Left ventricle myocardium inferior (tissue), 1 donor: ENCODE data around the gene FGD4. TPM values are rescaled to one million over a fixed set of nuclear protein-coding genes. Genes with fewer than 3 reads are reported as not detected.
"Not testable (repeated sequence)": the region's sequence is repeated elsewhere in the genome, so short reads cannot be mapped to it uniquely, and the experiment has no call there.

Source experiments
- DNase-seq: peaks from one replicate; pipeline ENCODE4 v3.0.0-alpha.2; 2020
- H3K27ac ChIP-seq: fragments of 200-600 bp; replicated peaks from 2 replicates; pipeline ENCODE4 v1.8.0; 2021
- H3K27me3 ChIP-seq: fragments of 200-600 bp; 2 replicates; pipeline ENCODE4 v1.8.0; 2021; ENCODE audit warnings: low read depth
- H3K36me3 ChIP-seq: fragments of 200-600 bp; 2 replicates; pipeline ENCODE4 v1.8.0; 2021
- H3K4me1 ChIP-seq: fragments of 200-600 bp; 2 replicates; pipeline ENCODE4 v1.8.0; 2021
- H3K4me3 ChIP-seq: fragments of 200-600 bp; 2 replicates; pipeline ENCODE4 v1.8.0; 2021; ENCODE audit warnings: mild to moderate bottlenecking, moderate library complexity
- H3K9me3 ChIP-seq: fragments of 200-600 bp; replicated peaks from 2 replicates; pipeline ENCODE4 v1.8.0; 2021
- CTCF ChIP-seq: fragments of 200-600 bp; IDR thresholded peaks from 2 replicates; pipeline ENCODE4 v1.8.0; 2021; ENCODE audit warnings: antibody characterized with exemption, mild to moderate bottlenecking, borderline replicate concordance
- intact Hi-C: fragments of 100-400 bp; cut with micrococcal nuclease; formaldehyde crosslinking; loops from one replicate; pipeline ENCODE4 v1.11.0; 2022
- total RNA-seq: library from RNA; stranded (reverse); fragmentation: NEBNext Ultra II Directional; extraction: Animal tissue kit (Norgen Biotek cat#: 25700); gene quantifications from one replicate; pipeline ENCODE4 v1.2.1, GENCODE V29; 2021
- donor health status: DM: no; HTN: yes; CAD: no; lungs with severe emphysema.

Gene FGD4
- total RNA-seq, 1 donor from 2014 or later, result 30.5 TPM

GRCh38 chr12:32509328-32510091 is 110.2 kb downstream of the FGD4 start:
- no peak overlapping the region for H3K27ac ChIP-seq

GRCh38 chr12:32511976-32512375 is 112.6 kb downstream of the FGD4 start:
- H3K4me3 ChIP-seq, H3K27ac ChIP-seq, intact Hi-C loops, H3K36me3 ChIP-seq, H3K9me3 ChIP-seq, DNase-seq, H3K27me3 ChIP-seq: not testable (repeated sequence)
- H3K4me1 ChIP-seq, result peaks cover 67% of the 10 kb centered on the region

More at GRCh38 chr12:32509328-32510091, 110.2 kb downstream of the FGD4 start:
- DNase-seq, result no peak
- Histone ChIP-seq H3K9me3 (no peaks in the 10 kb centered on the region), H3K27me3 (no peaks in the 10 kb centered on the region), H3K4me3 (no peak overlapping the region), H3K4me1 (peaks cover 69% of the 10 kb centered on the region), H3K36me3 (no peaks in the 10 kb centered on the region)
- intact Hi-C loops, result no loop called here
- no peak for TF ChIP-seq CTCF

- intact Hi-C loops, result no loop called here
- no peaks in the 10 kb centered on the region for H3K27me3 ChIP-seq
- H3K27ac ChIP-seq, result no peak overlapping the region
- no peaks in the 10 kb centered on the region for H3K36me3 ChIP-seq
- H3K4me3 ChIP-seq, result no peak overlapping the region
- no peak for DNase-seq
- no peak for TF ChIP-seq CTCF
- no peaks in the 10 kb centered on the region for H3K9me3 ChIP-seq
- peaks cover 67% of the 10 kb centered on the region for H3K4me1 ChIP-seq
Measured at GRCh38 chr12:32512379-32512778, 113.0 kb downstream of the FGD4 start.

- no peak for TF ChIP-seq CTCF
- Histone ChIP-seq H3K36me3 (no peaks in the 10 kb centered on the region), H3K9me3 (no peaks in the 10 kb centered on the region), H3K27me3 (no peaks in the 10 kb centered on the region), H3K4me3 (no peak overlapping the region), H3K4me1 (peaks cover 62% of the 10 kb centered on the region), H3K27ac (no peak overlapping the region)
- intact Hi-C loops, result no loop called here
- DNase-seq, result no peak
Measured at GRCh38 chr12:32512910-32513309, 113.6 kb downstream of the FGD4 start.

- TF ChIP-seq CTCF, result no peak
- peaks cover 57% of the 10 kb centered on the region for H3K4me1 ChIP-seq
- no peak overlapping the region for H3K27ac ChIP-seq
- no peaks in the 10 kb centered on the region for H3K36me3 ChIP-seq
- intact Hi-C loops, result no loop called here
- H3K9me3 ChIP-seq, result no peaks in the 10 kb centered on the region
- DNase-seq, result no peak
- no peak overlapping the region for H3K4me3 ChIP-seq
- no peaks in the 10 kb centered on the region for H3K27me3 ChIP-seq
Measured at GRCh38 chr12:32515137-32515873, 115.9 kb downstream of the FGD4 start.

- intact Hi-C loops, result no loop called here
- H3K36me3 ChIP-seq, result no peaks in the 10 kb centered on the region
- no peak for TF ChIP-seq CTCF
- DNase-seq, result no peak
- H3K4me3 ChIP-seq, result no peak overlapping the region
- no peaks in the 10 kb centered on the region for H3K9me3 ChIP-seq
- H3K27ac ChIP-seq, result no peak overlapping the region
- H3K27me3 ChIP-seq, result no peaks in the 10 kb centered on the region
- H3K4me1 ChIP-seq, result peaks cover 58% of the 10 kb centered on the region
Measured at GRCh38 chr12:32516230-32516629, 116.9 kb downstream of the FGD4 start.
